ENCODE data around the gene CCSER1.

The CCSER1 gene

GRCh38 chr4:90982813-90983212, 855.6 kb downstream of the CCSER1 start:
- Histone ChIP-seq H3K36me3 (ENCODE audit: insufficient read depth, low read length) (no peaks in the 10 kb centered on the region), H3K79me2 (ENCODE audit: insufficient read depth, low read length) (no peaks in the 10 kb centered on the region), H3K4me3 (ENCODE audit: low read length, poor library complexity, severe bottlenecking) (no peak overlapping the region), H3K9ac (ENCODE audit: low read depth, low read length, poor library complexity, severe bottlenecking) (no peak overlapping the region), H3K27me3 (ENCODE audit: insufficient read depth, low read length, poor library complexity, severe bottlenecking) (no peaks in the 10 kb centered on the region), H3K9me3 (ENCODE audit: insufficient read depth, low read depth, low read length) (no peaks in the 10 kb centered on the region), H3K9me2 (replicated peaks; ENCODE audit: low read depth, low read length) (no peaks in the 10 kb centered on the region), H3K4me2 (ENCODE audit: low read depth, low read length, poor library complexity, severe bottlenecking) (no peak overlapping the region), H3K4me1 (ENCODE audit: insufficient read depth, low read length, poor library complexity, severe bottlenecking) (no peaks in the 10 kb centered on the region), H4K20me1 (ENCODE audit: insufficient read depth, low read length, poor library complexity, severe bottlenecking) (no peaks in the 10 kb centered on the region), H3F3A (ENCODE audit: low read depth) (no peaks in the 10 kb centered on the region), H2AFZ (ENCODE audit: low read length) (no peak overlapping the region)
- no peak for TF ChIP-seq CTCF (conservative IDR thresholded peaks at IDR 0.05; ENCODE audit: low read length)

GRCh38 chr4:90990284-90990683, 863.1 kb downstream of the CCSER1 start:
- H3K36me3 ChIP-seq (ENCODE audit: insufficient read depth, low read length), result no peaks in the 10 kb centered on the region
- no peaks in the 10 kb centered on the region for H3K9me3 ChIP-seq (ENCODE audit: insufficient read depth, low read depth, low read length)
- H3K79me2 ChIP-seq (ENCODE audit: insufficient read depth, low read length), result no peaks in the 10 kb centered on the region
- no peaks in the 10 kb centered on the region for H3K27me3 ChIP-seq (ENCODE audit: insufficient read depth, low read length, poor library complexity, severe bottlenecking)
- TF ChIP-seq CTCF (conservative IDR thresholded peaks at IDR 0.05; ENCODE audit: low read length) (no peak), EZH2phosphoT487 (IDR thresholded peaks at IDR 0.05; ENCODE audit: borderline replicate concordance) (no peak)
- H3K9me2 ChIP-seq (replicated peaks; ENCODE audit: low read depth, low read length), result no peaks in the 10 kb centered on the region
- H3K4me3 ChIP-seq (ENCODE audit: low read length, poor library complexity, severe bottlenecking), result no peak overlapping the region
- no peak overlapping the region for H2AFZ ChIP-seq (ENCODE audit: low read length)
- H3K4me2 ChIP-seq (ENCODE audit: low read depth, low read length, poor library complexity, severe bottlenecking), result no peak overlapping the region
- no peak overlapping the region for H3K9ac ChIP-seq (ENCODE audit: low read depth, low read length, poor library complexity, severe bottlenecking)
- no peaks in the 10 kb centered on the region for H3F3A ChIP-seq (ENCODE audit: low read depth)
- H4K20me1 ChIP-seq (ENCODE audit: insufficient read depth, low read length, poor library complexity, severe bottlenecking), result no peaks in the 10 kb centered on the region
- no peaks in the 10 kb centered on the region for H3K4me1 ChIP-seq (ENCODE audit: insufficient read depth, low read length, poor library complexity, severe bottlenecking)

- H3K9me3 ChIP-seq (ENCODE audit: insufficient read depth, low read depth, low read length), result no peaks in the 10 kb centered on the region
- TF ChIP-seq EZH2phosphoT487 (IDR thresholded peaks at IDR 0.05; ENCODE audit: borderline replicate concordance), result no peak
- no peak for TF ChIP-seq CTCF (conservative IDR thresholded peaks at IDR 0.05; ENCODE audit: low read length)
- no peak overlapping the region for H3K4me2 ChIP-seq (ENCODE audit: low read depth, low read length, poor library complexity, severe bottlenecking)
- H3K4me1 ChIP-seq (ENCODE audit: insufficient read depth, low read length, poor library complexity, severe bottlenecking), result no peaks in the 10 kb centered on the region
- no peak overlapping the region for H3K4me3 ChIP-seq (ENCODE audit: low read length, poor library complexity, severe bottlenecking)
- H3K27me3 ChIP-seq (ENCODE audit: insufficient read depth, low read length, poor library complexity, severe bottlenecking), result no peaks in the 10 kb centered on the region
- H3K36me3 ChIP-seq (ENCODE audit: insufficient read depth, low read length), result no peaks in the 10 kb centered on the region
- no peaks in the 10 kb centered on the region for H3K9me2 ChIP-seq (replicated peaks; ENCODE audit: low read depth, low read length)
- H4K20me1 ChIP-seq (ENCODE audit: insufficient read depth, low read length, poor library complexity, severe bottlenecking), result no peaks in the 10 kb centered on the region
- no peak overlapping the region for H2AFZ ChIP-seq (ENCODE audit: low read length)
- H3K9ac ChIP-seq (ENCODE audit: low read depth, low read length, poor library complexity, severe bottlenecking), result no peak overlapping the region
- H3K79me2 ChIP-seq (ENCODE audit: insufficient read depth, low read length), result no peaks in the 10 kb centered on the region
- no peaks in the 10 kb centered on the region for H3F3A ChIP-seq (ENCODE audit: low read depth)
Observed at GRCh38 chr4:90992213-90992612, 865.0 kb downstream of the CCSER1 start.

All from Loucy (cell line).